ENCODE results near the gene KCTD7.
"Not testable (repeated sequence)": the region's sequence is repeated elsewhere in the genome, so short reads cannot be mapped to it uniquely, and the experiment has no call there.

- TF ChIP-seq, protein P1, sequence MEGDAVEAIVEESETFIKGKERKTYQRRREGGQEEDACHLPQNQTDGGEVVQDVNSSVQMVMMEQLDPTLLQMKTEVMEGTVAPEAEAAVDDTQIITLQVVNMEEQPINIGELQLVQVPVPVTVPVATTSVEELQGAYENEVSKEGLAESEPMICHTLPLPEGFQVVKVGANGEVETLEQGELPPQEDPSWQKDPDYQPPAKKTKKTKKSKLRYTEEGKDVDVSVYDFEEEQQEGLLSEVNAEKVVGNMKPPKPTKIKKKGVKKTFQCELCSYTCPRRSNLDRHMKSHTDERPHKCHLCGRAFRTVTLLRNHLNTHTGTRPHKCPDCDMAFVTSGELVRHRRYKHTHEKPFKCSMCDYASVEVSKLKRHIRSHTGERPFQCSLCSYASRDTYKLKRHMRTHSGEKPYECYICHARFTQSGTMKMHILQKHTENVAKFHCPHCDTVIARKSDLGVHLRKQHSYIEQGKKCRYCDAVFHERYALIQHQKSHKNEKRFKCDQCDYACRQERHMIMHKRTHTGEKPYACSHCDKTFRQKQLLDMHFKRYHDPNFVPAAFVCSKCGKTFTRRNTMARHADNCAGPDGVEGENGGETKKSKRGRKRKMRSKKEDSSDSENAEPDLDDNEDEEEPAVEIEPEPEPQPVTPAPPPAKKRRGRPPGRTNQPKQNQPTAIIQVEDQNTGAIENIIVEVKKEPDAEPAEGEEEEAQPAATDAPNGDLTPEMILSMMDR (IDR thresholded peaks at IDR 0.05; ENCODE audit: low read depth, low read length, poor library complexity, severe bottlenecking) = not testable (repeated sequence)
- TF ChIP-seq EZH2phosphoT487 (IDR thresholded peaks at IDR 0.05; ENCODE audit: borderline replicate concordance, low read length) = not testable (repeated sequence)
Observed at GRCh38 chr7:66635982-66636546, 7.4 kb downstream of the KCTD7 start.
